Measurements from ENCODE around the gene FABP3.

DNA sequence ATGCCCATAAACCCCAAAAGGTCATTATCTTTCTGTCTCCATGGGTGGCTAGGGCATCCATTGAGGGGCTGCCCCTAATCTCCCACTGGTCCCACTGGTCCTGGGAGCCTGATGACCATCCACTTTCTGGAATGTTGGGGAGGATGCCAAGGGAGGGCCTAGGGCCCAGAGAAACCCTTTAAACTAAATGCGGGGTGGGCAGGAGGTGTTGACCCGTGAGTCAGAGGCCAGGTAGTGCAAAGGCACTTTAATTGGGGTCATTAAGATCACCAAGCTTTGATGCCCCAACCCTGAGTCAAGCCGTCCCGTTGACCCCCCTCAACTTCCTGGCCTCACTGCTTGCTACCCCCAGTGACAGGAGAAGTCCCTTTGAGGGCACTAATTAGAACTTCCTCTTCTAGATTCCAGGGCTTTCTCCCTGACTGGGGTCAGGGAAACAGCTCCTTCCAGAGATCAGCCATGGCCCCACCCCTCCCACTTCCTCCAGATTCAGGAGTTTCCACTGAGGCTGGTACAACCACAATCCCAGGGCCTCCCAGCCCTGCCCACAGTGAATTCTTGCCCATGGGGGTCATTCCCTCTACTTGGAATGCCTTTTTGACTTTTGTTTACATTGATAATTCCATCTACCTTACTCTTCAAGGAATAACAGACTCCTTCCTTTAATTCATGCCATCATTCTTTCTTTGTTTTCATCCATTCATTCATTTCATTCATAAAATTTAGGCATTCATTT is 24.7 kb upstream of the FABP3 start:
- TF ChIP-seq, protein P1, sequence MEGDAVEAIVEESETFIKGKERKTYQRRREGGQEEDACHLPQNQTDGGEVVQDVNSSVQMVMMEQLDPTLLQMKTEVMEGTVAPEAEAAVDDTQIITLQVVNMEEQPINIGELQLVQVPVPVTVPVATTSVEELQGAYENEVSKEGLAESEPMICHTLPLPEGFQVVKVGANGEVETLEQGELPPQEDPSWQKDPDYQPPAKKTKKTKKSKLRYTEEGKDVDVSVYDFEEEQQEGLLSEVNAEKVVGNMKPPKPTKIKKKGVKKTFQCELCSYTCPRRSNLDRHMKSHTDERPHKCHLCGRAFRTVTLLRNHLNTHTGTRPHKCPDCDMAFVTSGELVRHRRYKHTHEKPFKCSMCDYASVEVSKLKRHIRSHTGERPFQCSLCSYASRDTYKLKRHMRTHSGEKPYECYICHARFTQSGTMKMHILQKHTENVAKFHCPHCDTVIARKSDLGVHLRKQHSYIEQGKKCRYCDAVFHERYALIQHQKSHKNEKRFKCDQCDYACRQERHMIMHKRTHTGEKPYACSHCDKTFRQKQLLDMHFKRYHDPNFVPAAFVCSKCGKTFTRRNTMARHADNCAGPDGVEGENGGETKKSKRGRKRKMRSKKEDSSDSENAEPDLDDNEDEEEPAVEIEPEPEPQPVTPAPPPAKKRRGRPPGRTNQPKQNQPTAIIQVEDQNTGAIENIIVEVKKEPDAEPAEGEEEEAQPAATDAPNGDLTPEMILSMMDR (IDR thresholded peaks at IDR 0.05) = no peak
- no peak for TF ChIP-seq POLR2A (IDR thresholded peaks at IDR 0.05)

All from lower leg skin (tissue), 3 donors.